Type B pancreatic cell (in vitro differentiated cells): ENCODE data around the gene GPR4. TPM values are rescaled to one million over a fixed set of nuclear protein-coding genes. Genes with fewer than 3 reads are reported as not detected.
A peak's percentile ranks its signal among the peaks of the same experiment; 100 is the strongest.

Experiments
- DNase-seq: peaks from one replicate; pipeline ENCODE4 v3.0.0; 2021; ENCODE audit warnings: mixed read lengths; ENCODE audit not compliant: unreplicated experiment; ENCODE audit errors: extremely low spot score
- H3K27ac Mint-ChIP-seq: 2 replicates; pipeline ENCODE4 v1.8.0; 2021; ENCODE audit warnings: mild to moderate bottlenecking, mixed read lengths
- H3K27me3 Mint-ChIP-seq: 2 replicates; pipeline ENCODE4 v1.8.0; 2021; ENCODE audit warnings: mixed read lengths
- H3K36me3 Mint-ChIP-seq: 2 replicates; pipeline ENCODE4 v1.8.0; 2021; ENCODE audit warnings: mixed read lengths
- H3K4me1 Mint-ChIP-seq: one replicate; pipeline ENCODE4 v1.8.0; 2021; ENCODE audit warnings: mixed read lengths; ENCODE audit not compliant: unreplicated experiment
- H3K4me3 Mint-ChIP-seq: 2 replicates; pipeline ENCODE4 v1.8.0; 2021; ENCODE audit warnings: mild to moderate bottlenecking, mixed read lengths
- H3K9me3 Mint-ChIP-seq: 2 replicates; pipeline ENCODE4 v1.8.0; 2021; ENCODE audit warnings: mixed read lengths
- total RNA-seq: library from RNA; stranded (reverse); gene quantifications from 2 replicates; pipeline ENCODE4 v1.2.1, GENCODE V29; 2021; ENCODE audit warnings: low replicate concordance
- TF ChIP-seq, protein P1 (sequence below): fragments of 200-600 bp; sonication (generic); conservative IDR thresholded peaks from 2 replicates; pipeline ENCODE4 v1.5.0; 2021; ENCODE audit warnings: antibody characterized with exemption, mild to moderate bottlenecking

The GPR4 gene
- total RNA-seq, 1 donor from 2014 or later: not detected

- peak within 1 kb of the TSS; percentile 93 for H3K4me3 Mint-ChIP-seq
- peak within 1 kb of the TSS; percentile 96 for H3K27ac Mint-ChIP-seq
- peaks cover 9% of the 10 kb centered on the region for H3K27me3 Mint-ChIP-seq
- H3K36me3 Mint-ChIP-seq: peaks cover 6% of the 10 kb centered on the region
- H3K4me1 Mint-ChIP-seq: peaks cover 35% of the 10 kb centered on the region
- DNase-seq: peak; percentile 80
- peaks cover 8% of the 10 kb centered on the region for H3K9me3 Mint-ChIP-seq
- TF ChIP-seq, protein P1, sequence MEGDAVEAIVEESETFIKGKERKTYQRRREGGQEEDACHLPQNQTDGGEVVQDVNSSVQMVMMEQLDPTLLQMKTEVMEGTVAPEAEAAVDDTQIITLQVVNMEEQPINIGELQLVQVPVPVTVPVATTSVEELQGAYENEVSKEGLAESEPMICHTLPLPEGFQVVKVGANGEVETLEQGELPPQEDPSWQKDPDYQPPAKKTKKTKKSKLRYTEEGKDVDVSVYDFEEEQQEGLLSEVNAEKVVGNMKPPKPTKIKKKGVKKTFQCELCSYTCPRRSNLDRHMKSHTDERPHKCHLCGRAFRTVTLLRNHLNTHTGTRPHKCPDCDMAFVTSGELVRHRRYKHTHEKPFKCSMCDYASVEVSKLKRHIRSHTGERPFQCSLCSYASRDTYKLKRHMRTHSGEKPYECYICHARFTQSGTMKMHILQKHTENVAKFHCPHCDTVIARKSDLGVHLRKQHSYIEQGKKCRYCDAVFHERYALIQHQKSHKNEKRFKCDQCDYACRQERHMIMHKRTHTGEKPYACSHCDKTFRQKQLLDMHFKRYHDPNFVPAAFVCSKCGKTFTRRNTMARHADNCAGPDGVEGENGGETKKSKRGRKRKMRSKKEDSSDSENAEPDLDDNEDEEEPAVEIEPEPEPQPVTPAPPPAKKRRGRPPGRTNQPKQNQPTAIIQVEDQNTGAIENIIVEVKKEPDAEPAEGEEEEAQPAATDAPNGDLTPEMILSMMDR: no peak
Observed at GRCh38 chr19:45638930-45639729, 37.1 kb upstream of the GPR4 start, which contains the start of gene EML2. EML2 (minus strand) TSS chr19:45639397; CDS start chr19:45639376, 21 bp downstream.

DNA sequence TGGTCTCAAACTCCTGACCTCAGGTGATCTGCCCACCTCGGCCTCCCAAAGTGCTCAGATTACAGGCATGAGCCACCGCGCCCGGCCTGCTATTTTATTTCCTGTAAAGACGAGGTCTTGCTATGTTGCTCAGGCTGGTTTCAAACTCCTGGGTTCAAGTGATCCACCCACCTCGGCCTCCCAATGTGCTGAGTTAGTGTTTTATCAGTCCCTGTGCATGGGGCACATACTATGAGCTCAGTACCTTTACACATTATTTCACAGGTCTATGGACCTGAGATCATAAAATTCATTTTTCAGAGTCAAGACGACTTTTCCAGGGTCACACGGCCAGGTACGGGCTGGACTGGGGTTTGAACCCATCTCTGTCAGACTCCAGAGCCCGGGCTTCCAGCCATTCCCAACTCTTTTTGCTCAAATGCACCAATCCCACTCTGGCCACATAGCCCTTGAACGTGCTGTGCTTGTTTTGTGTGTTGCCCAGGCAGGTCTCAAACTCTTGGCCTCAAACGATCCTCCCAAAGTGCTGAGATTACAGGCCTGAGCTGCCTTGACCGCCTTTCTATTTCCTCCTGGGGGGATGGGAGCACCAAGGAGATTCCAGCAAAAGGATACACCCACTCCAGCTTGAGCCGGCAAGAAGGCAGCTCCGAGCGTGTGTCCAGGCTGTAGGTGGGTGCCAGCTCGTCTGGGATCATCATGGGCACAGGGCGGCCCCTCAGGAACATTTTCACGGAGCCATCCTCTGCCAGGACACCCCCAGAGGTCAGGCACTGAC, 36.1 kb upstream of the GPR4 start:
- peaks cover 6% of the 10 kb centered on the region for H3K36me3 Mint-ChIP-seq
- peak overlapping the region; percentile 93 for H3K4me3 Mint-ChIP-seq
- DNase-seq: no peak
- H3K27ac Mint-ChIP-seq: peak overlapping the region; percentile 96
- peaks cover 3% of the 10 kb centered on the region for H3K27me3 Mint-ChIP-seq
- peaks cover 27% of the 10 kb centered on the region for H3K4me1 Mint-ChIP-seq
- TF ChIP-seq, protein P1: no peak
- peaks cover 8% of the 10 kb centered on the region for H3K9me3 Mint-ChIP-seq

DNA sequence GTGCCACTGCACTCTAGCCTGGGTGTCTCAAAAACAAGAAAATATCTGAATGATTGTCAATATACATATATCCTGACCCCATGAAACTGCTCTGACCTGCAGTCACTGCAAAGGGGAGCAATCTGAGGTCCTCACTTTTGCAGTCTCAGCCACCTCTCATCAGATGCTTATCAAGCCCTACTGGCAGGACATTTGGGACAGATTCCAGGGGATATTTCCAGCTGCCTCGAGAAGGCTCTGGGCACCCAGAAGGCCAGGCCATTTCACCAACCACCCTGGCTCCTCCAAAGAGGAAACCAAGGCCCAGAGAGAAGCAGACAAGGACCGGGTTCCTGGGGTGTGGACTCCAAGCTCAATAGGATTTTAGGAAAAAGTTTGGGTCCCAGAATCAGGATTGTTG, 34.9 kb upstream of the GPR4 start:
- peaks cover 28% of the 10 kb centered on the region for H3K4me1 Mint-ChIP-seq
- no peaks in the 10 kb centered on the region for H3K27me3 Mint-ChIP-seq
- H3K27ac Mint-ChIP-seq: peak overlapping the region; percentile 50
- TF ChIP-seq, protein P1: no peak
- no peak for DNase-seq
- peaks cover 8% of the 10 kb centered on the region for H3K9me3 Mint-ChIP-seq
- peak overlapping the region; percentile 62 for H3K4me3 Mint-ChIP-seq
- H3K36me3 Mint-ChIP-seq: peaks cover 9% of the 10 kb centered on the region

DNA sequence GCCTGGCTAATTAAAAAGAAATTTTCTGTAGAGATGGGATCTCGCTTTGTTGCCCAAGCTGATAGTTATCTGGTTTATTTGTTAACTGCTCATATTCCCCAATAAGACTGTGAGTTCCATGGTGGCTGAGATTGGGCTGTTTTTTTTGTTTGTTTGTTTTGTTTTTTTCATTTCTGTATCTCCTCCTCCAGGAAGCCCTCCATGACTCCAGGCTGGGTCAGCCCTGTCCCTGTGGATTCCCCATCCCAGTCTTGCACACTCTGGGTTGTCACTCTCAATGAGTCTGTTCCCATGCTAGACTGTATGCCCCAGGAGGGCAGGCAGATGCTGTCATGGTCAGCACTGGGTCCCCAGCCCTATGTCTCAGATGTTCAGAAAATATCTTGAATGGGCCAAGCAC, 34.3 kb upstream of the GPR4 start:
- Mint-ChIP-seq H3K4me3 (no peak overlapping the region), H3K27me3 (no peaks in the 10 kb centered on the region), H3K9me3 (peaks cover 7% of the 10 kb centered on the region), H3K27ac (no peak overlapping the region), H3K4me1 (peaks cover 24% of the 10 kb centered on the region), H3K36me3 (peaks cover 9% of the 10 kb centered on the region)
- TF ChIP-seq, protein P1: no peak
- no peak for DNase-seq

- Mint-ChIP-seq H3K36me3 (peaks cover 4% of the 10 kb centered on the region), H3K27ac (peak overlapping the region; percentile 91), H3K4me3 (no peak overlapping the region), H3K9me3 (no peaks in the 10 kb centered on the region), H3K4me1 (peaks cover 4% of the 10 kb centered on the region), H3K27me3 (no peaks in the 10 kb centered on the region)
- TF ChIP-seq, protein P1: no peak
- DNase-seq: peak; percentile 83
Observed at GRCh38 chr19:45632468-45633196, 30.6 kb upstream of the GPR4 start.
